Measurements from ENCODE around the gene UNC5B.
A peak's percentile ranks its signal among the peaks of the same experiment; 100 is the strongest.

The UNC5B gene

DNA sequence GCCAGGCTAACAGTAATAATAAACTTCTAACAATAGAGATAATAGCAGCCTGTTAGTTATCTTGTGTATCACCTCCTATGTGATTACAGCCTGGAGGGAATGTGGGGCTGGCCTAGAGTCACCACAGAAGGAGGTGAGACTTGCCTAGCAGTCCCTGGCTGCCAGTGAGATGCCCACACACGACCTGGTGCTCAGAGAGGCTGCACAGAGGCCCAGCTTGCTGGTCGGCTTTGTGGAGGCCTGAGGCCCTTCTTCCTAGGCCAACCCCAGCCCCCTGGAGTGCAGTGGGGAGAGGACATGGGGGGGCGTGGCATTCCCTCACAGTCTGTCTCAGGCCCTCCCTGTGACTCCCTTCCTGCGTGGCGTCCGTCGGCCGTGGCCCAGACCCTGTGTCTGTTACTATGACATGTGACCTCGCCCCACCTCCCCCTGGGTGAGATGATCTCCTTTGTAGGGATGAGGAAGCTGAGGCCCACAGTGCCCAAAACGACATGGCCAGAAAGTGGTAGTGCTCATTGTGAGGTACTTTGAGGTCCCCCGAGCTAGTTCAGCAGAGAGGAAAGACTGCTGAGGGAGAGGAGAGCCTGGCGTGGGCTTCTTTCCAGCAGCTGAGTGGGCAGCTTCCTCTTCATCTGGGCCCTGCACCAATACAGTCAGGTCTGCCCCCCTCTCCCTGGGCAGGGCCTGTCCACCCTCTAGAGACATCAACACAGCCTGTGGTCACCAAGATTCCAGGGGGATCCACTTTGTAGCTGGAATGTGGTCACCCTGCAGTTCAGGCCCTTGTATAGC, 29.7 kb downstream of the UNC5B start:
- ATAC-seq (ENCODE audit: low read depth) = no peak
- H3K9me3 ChIP-seq (ENCODE audit: severe bottlenecking) = no peaks in the 10 kb centered on the region
- no peak overlapping the region for H3K4me3 ChIP-seq (ENCODE audit: severe bottlenecking)
- TF ChIP-seq, protein P1, sequence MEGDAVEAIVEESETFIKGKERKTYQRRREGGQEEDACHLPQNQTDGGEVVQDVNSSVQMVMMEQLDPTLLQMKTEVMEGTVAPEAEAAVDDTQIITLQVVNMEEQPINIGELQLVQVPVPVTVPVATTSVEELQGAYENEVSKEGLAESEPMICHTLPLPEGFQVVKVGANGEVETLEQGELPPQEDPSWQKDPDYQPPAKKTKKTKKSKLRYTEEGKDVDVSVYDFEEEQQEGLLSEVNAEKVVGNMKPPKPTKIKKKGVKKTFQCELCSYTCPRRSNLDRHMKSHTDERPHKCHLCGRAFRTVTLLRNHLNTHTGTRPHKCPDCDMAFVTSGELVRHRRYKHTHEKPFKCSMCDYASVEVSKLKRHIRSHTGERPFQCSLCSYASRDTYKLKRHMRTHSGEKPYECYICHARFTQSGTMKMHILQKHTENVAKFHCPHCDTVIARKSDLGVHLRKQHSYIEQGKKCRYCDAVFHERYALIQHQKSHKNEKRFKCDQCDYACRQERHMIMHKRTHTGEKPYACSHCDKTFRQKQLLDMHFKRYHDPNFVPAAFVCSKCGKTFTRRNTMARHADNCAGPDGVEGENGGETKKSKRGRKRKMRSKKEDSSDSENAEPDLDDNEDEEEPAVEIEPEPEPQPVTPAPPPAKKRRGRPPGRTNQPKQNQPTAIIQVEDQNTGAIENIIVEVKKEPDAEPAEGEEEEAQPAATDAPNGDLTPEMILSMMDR (IDR thresholded peaks at IDR 0.05; ENCODE audit: poor library complexity, severe bottlenecking) = no peak
- H3K27ac ChIP-seq (ENCODE audit: poor library complexity, severe bottlenecking) = no peak overlapping the region
- peaks cover 36% of the 10 kb centered on the region for H3K4me1 ChIP-seq (ENCODE audit: insufficient read depth, poor library complexity, severe bottlenecking)
- no peaks in the 10 kb centered on the region for H3K27me3 ChIP-seq (ENCODE audit: insufficient read depth, poor library complexity, severe bottlenecking)
- no peak for DNase-seq (ENCODE audit: low spot score)
- no peaks in the 10 kb centered on the region for H3K36me3 ChIP-seq (ENCODE audit: low read depth)

DNA sequence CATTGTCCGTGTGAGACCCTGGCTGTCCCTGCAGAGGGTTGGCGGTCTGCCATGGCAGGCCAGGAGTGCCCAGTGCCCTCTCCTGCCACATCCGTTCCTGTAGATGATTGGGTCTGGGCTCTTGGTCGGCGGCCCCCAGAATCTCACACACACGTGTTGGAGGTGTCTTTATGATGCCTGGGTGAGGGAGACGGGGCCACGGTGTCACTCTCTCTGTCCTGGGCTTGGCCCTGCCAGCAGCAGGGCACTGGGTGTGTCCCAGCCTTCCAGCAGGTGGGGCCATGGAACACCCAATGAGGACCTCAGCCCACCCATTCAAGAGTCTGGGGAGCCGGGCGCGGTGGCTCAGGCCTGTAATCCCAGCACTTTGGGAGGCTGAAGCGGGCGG, 30.2 kb downstream of the UNC5B start:
- H3K4me1 ChIP-seq (ENCODE audit: insufficient read depth, poor library complexity, severe bottlenecking) = peaks cover 42% of the 10 kb centered on the region
- no peaks in the 10 kb centered on the region for H3K27me3 ChIP-seq (ENCODE audit: insufficient read depth, poor library complexity, severe bottlenecking)
- no peak for DNase-seq (ENCODE audit: low spot score)
- ATAC-seq (ENCODE audit: low read depth) = no peak
- no peak overlapping the region for H3K27ac ChIP-seq (ENCODE audit: poor library complexity, severe bottlenecking)
- TF ChIP-seq, protein P1 (IDR thresholded peaks at IDR 0.05; ENCODE audit: poor library complexity, severe bottlenecking) = no peak
- no peak overlapping the region for H3K4me3 ChIP-seq (ENCODE audit: severe bottlenecking)
- H3K9me3 ChIP-seq (ENCODE audit: severe bottlenecking) = no peaks in the 10 kb centered on the region
- no peaks in the 10 kb centered on the region for H3K36me3 ChIP-seq (ENCODE audit: low read depth)

DNA sequence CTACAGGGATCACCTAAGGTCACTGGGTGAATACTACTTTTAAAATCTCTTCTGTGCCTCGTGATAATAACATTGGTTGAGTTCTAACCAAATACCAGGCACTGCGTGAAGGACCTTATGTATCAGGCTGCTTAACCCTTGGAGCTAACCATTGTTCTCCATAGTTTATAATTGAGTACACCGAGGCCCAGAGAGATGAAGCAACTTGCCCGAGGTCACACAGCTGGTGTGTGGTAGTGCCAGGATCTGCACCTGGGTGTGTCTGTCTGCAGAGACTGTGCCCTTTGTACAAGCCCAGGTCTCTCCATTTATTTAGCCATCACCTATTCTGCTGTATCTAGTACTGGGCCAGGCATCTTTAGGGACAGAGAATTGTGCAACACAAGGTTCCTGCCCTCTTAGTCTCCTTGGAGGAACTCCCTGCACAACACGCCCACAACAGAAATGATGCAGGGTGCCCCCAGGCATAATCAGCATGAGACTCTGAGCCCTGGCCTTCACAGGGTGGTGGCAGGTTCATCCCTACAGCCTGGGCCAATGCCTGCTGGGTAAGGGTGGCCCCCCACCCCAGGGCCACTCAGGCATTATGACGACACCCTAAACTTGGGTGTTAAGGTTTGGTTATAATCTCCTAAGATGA, 31.5 kb downstream of the UNC5B start:
- H3K4me3 ChIP-seq (ENCODE audit: severe bottlenecking) = no peak overlapping the region
- H3K27ac ChIP-seq (ENCODE audit: poor library complexity, severe bottlenecking) = peak overlapping the region; percentile 91
- no peak for DNase-seq (ENCODE audit: low spot score)
- no peaks in the 10 kb centered on the region for H3K27me3 ChIP-seq (ENCODE audit: insufficient read depth, poor library complexity, severe bottlenecking)
- peaks cover 52% of the 10 kb centered on the region for H3K4me1 ChIP-seq (ENCODE audit: insufficient read depth, poor library complexity, severe bottlenecking)
- H3K9me3 ChIP-seq (ENCODE audit: severe bottlenecking) = no peaks in the 10 kb centered on the region
- H3K36me3 ChIP-seq (ENCODE audit: low read depth) = no peaks in the 10 kb centered on the region
- peak; percentile 43 for ATAC-seq (ENCODE audit: low read depth)
- TF ChIP-seq, protein P1 (IDR thresholded peaks at IDR 0.05; ENCODE audit: poor library complexity, severe bottlenecking) = no peak

DNA sequence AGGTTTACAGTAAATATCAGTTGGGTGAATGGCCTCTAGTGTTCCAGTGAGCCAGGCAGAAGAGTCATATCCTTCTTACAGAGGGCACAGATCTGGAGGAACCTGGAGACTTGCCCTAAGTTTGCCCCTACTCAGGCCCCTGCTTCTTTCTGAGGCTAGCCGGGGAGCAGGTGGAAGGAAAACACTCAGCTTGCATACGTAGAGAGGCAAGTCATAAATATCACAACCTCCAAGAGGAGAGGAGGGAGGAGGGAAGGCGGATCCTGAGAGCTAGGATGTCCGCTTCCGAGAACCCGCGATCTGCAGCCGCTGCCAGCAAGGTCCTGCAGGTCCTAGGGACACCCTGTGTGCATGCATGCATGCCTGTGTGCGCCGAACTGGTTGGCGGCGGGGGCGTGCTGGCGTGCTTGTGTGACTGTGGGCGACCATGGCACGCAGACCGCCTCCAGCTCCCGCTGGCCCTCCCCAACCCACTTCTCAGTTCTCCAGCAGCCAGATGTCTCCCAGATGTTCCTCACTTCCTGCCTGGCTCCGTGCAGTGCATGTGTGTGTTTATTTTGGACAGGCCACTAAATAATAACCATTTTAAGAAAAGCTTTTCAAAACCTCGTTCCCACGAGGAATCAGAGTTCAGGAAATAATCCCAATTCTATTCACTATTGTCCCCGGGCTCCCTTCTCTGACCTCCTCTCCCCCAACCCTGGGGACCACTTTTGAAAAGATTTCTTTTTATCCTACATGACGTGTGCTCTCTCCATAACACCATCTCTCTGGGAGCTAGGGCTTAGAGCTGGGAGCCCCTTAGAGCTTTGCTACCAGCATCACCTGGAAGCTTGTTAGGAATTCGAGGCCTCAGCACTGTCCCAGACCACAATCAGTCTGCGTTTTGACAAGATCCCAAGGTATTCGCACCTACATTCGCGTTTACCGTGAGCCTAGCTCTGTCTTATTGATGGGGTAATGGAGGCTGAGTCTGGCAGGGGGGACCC, 32.4 kb downstream of the UNC5B start:
- Histone ChIP-seq H3K4me3 (ENCODE audit: severe bottlenecking) (no peak overlapping the region), H3K27me3 (ENCODE audit: insufficient read depth, poor library complexity, severe bottlenecking) (no peaks in the 10 kb centered on the region), H3K4me1 (ENCODE audit: insufficient read depth, poor library complexity, severe bottlenecking) (peaks cover 52% of the 10 kb centered on the region), H3K9me3 (ENCODE audit: severe bottlenecking) (no peaks in the 10 kb centered on the region), H3K27ac (ENCODE audit: poor library complexity, severe bottlenecking) (peak overlapping the region; percentile 91), H3K36me3 (ENCODE audit: low read depth) (no peaks in the 10 kb centered on the region)
- no peak for DNase-seq (ENCODE audit: low spot score)
- TF ChIP-seq, protein P1 (IDR thresholded peaks at IDR 0.05; ENCODE audit: poor library complexity, severe bottlenecking) = no peak
- ATAC-seq (ENCODE audit: low read depth) = peak; percentile 19

All from RWPE2 (cell line).